ENCODE measurements around the gene GATB.

The GATB gene

GRCh38 chr4:151672996-151673395, 87.8 kb downstream of the GATB start:
- no peak for DNase-seq

GRCh38 chr4:151671541-151672059, 89.2 kb downstream of the GATB start:
- DNase-seq, result no peak

DNA sequence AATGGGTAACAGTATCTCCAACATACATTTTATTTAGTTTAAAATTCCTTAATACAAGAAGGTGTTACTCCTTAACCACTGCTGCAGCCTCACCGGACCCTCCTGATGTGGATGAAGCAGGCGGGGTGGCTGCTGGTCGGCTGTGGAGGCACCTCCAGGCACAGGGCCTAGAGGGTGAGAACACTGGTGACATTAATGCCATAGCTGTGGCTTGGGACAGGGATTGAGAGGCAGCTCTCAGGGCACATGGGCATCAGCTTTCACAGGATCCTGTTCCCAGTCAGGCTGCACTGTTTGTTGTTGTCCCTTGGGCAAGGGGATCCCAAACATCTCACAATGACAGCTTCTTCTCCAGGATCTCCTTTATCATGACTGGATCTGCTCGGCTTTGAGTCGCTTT, 90.0 kb downstream of the GATB start:
- DNase-seq, result no peak

DNA sequence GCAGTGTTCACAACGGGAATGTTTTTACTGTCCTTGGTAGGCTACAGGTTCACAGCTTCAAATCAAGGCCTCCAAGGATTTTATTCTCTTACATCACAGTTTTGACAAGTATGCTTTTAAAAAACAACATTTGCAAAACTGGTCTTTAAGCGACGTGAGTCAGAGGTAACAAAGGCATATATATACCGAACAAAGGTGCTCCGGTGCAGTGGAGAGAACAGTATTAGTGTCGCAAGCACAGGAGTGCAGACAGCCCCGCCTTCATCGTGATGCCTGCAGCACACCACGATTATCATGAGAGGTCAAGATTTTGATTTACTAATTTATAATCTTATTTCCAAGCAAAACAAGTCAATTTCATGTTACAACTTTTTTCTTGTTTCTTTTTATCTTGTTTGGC, 90.8 kb downstream of the GATB start:
- DNase-seq, result no peak

GRCh38 chr4:151668689-151669402, 92.0 kb downstream of the GATB start:
- DNase-seq, result no peak

DNA sequence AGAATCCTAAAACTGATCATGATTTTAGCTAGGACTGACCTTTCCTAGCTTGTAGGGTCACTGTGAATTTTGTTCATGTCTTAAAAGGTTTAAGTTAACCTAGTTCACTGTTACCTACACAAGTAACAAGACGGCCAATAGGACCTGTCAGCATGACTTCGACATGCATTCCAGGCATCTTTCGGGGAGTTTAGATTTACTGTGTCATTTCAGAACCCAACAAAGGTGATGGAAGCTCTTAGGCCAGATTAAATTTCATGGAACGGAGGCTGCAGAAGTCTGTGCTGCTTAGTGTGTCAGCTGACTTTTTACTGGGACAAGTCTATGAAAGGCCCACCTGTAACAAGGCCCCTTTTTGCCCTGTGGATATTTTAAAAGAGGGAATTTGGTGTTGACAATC, 93.1 kb downstream of the GATB start:
- DNase-seq, result no peak

DNA sequence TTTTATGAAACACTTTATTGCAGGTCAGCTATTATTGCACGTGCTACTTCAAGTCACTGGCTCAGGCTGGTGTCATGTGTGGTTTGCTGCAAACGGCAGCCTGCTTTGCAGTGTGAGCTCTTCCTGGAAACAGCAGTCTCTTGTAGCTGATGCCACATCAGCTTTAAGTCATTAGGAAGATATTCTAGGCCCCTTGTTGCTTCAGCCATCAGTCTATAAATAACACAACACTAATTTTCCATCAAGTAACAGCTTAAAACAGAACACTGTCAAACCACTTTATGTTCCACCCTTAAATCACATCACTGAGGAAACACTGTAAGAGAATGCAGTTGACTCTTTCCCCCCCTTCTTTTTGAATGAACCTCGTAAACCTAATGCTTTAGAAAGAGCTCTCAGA, 93.8 kb downstream of the GATB start:
- no peak for DNase-seq

- DNase-seq, result no peak
Measured at GRCh38 chr4:151666501-151666900, 94.3 kb downstream of the GATB start.

GRCh38 chr4:151665785-151666127, 95.1 kb downstream of the GATB start:
- DNase-seq, result no peak

DNA sequence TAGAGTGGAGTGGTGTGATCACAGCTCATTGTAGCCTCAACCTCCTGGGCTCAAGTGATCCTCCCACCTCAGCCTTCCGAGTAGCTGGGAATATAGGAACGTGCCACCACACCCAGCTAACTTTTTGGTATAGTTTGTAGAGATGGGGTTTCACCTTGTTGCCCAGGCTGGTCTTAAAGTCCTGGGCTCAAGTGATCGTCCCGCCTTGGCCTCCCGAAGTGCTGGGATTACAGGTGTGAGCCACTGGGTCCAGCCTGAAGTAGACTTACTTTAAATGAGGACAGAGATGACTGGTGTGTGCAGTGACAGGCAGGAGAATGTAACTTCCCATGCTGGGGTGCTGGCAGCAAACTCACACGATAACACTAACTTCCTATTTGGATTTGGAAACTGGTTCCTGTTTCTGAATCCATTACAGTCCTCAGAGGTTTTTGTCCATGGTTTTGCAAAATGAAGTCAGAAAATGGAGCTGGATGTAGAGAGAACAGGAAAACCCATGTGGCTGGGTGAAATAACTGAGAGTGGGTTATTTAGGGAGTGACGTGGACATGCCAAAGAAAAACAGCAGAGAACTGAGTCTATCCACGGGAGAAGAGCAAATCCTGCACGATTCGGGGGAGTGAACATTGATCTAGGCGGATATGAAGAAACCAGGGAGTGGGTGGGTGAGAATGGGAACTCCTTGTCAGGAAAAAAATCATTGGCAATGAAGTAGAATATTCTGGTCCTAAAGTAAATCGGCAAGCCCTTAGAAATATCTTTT, 95.6 kb downstream of the GATB start:
- DNase-seq, result no peak

- no peak for DNase-seq
Measured at GRCh38 chr4:151664289-151664688, 96.5 kb downstream of the GATB start.

- no peak for DNase-seq
Measured at GRCh38 chr4:151663109-151663508, 97.7 kb downstream of the GATB start.

- DNase-seq, result no peak
Measured at GRCh38 chr4:151661873-151662272, 98.9 kb downstream of the GATB start.

GRCh38 chr4:151660676-151661075, 100.1 kb downstream of the GATB start:
- no peak for DNase-seq

DNA sequence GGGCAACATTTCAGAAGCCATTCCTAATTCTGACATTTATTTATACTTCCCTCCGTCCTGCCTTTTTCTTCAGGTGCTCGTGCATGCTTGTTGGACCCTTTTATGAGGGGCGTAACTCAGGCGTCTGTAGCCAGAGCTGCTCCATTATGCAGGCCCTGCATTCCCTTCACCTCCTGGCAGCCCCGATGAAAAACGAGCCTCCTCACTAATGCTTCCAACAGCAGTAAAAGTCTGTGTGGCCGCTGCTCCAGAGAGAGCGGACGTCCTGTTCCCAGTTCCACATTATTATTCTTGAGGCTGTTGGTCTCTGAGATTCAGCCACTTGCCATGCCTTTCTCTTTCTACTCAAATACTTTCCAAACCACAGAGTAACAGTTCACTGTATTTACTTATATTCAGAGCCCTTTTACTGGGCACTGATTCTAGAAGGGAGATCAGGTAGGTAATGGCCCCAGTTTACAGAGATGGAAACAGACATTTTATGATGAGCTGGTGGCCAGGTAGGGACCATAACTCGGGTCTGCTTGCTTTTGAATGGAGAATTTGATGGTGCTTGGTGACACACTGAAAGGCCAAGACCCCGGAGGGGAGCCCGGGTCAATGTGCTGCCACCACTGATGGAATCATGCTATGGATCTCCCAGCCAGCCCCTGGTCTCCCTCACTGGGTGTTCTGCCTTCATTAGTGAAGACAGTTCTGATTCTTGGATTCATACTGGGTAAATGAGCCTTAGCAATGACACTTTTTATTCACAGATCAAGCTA, 101.0 kb downstream of the GATB start:
- DNase-seq, result peak; percentile 18

GRCh38 chr4:151658959-151659600, 101.7 kb downstream of the GATB start:
- peak; percentile 23 for DNase-seq

DNA sequence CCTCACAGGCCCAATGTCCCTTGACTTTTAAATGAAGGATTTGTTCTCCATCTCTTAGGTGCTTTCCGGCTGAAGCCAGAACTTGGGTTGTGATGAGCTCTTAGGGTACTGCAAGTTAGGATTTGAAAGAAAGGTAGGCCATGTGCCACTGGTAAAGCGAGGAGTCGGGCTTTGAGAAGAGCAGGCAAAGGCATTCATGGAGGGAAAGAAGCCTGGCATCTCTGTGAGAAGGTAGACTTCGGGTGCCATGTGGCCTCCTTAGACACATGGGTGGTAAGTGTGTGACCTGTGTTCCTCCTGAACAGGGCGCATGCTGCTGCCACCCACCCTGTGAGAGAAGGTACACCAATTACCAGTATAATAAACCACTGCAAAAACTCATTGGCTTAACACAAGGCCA, 102.9 kb downstream of the GATB start:
- no peak for DNase-seq

- DNase-seq, result no peak
Measured at GRCh38 chr4:151656058-151656457, 104.7 kb downstream of the GATB start.

GRCh38 chr4:151653548-151653918, 107.3 kb downstream of the GATB start:
- DNase-seq, result no peak

GRCh38 chr4:151652841-151653547, 107.8 kb downstream of the GATB start:
- DNase-seq, result no peak

GRCh38 chr4:151651496-151651895, 109.3 kb downstream of the GATB start:
- DNase-seq, result no peak

- DNase-seq, result no peak
Measured at GRCh38 chr4:151649479-151649878, 111.3 kb downstream of the GATB start.

Measured in right kidney (tissue), 1 donor.